ENCODE results near the gene SYTL4. TPM values are rescaled to one million over a fixed set of nuclear protein-coding genes. Genes with fewer than 3 reads are reported as not detected.
A peak's percentile ranks its signal among the peaks of the same experiment; 100 is the strongest.

The SYTL4 gene
- total RNA-seq, 1 experiment from 2014 or later: 1.2 TPM

DNA sequence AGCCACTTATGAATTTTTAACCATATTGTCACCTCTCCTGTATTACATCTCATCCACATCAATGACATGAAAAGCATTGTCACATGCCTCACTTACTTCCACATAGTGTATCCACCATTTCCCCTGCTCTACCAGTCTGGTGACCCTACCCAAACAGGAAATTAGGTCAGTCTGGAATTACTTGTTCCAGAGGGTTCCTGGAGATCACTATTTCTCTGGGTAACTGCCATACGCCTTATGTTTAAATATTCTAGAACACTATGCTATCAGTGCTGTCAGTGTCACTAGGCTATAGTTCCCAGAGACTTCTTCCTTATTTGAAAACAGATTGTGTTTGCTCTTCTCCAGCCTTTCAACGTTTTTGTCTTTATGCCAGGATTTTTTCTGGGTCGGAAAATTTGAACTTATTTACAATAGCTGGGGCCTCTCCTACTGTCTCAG, 73.0 kb downstream of the SYTL4 start:
- DNase-seq (ENCODE audit: low read depth): no peak
- in situ Hi-C loops (cut with HindIII; ENCODE audit: low pct_unique_long_range_greater_than_20kb, low sequenced_read_pairs): no loop called here

DNA sequence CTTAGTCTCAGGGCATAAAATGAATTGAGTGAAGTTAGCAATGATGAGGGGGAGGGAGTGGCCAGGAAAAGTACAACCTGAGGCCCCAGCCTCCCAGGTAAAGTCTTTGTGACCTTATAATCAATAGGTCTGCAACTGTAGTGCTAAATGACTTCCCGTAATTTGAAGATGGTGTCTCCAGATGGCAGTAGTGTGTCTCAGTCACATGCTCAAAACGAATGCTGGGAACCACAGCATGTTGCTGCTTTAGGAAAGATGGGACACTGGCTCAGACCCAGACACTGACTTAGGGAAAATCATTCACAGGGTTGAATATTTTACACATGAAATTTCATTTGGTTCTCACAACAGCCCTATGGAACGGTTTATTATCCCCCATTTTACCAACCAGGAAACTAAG, 77.7 kb downstream of the SYTL4 start:
- in situ Hi-C loops (cut with HindIII; ENCODE audit: low pct_unique_long_range_greater_than_20kb, low sequenced_read_pairs): no loop called here
- no peak for DNase-seq (ENCODE audit: low read depth)

DNA sequence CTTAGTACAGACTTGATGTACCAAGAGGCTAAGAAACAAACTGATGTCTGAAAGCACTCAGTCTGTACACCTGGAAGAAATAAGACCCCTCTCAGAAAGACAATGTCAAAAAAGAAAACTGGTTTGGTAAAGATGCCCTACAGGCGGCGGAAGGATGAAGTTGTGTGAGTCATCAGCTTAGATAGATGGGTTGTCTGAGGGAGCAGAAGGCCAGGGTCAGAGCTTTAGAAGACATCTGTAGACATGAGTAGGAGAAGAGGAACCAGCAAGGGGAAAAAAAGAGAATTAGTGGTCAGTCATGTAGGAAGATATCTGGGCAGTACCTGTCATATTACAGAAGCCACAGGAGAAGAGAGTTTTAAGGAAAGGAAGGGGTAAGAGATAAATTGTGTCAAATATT, 79.7 kb downstream of the SYTL4 start:
- in situ Hi-C loops (cut with HindIII; ENCODE audit: low pct_unique_long_range_greater_than_20kb, low sequenced_read_pairs): no loop called here
- no peak for DNase-seq (ENCODE audit: low read depth)

DNA sequence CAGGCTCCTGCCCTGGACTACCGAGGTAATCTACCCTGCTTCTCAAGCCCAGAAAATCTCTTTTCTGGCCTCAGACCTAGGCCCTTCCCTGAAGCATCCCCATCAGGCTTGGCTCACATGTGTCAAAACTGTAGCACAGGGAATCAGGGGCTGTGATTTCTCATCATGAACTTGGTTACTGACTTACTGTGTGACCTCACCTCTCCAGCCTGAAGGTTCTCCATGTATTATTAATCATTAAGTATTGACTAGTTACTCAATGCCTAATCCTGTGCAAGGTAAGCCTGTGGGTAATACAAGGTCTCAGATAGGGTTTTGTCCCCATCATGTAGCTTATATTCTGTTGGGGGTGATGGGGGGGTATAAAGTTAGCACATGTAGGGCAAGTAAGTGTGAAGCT, 81.1 kb downstream of the SYTL4 start:
- DNase-seq (ENCODE audit: low read depth): no peak
- in situ Hi-C loops (cut with HindIII; ENCODE audit: low pct_unique_long_range_greater_than_20kb, low sequenced_read_pairs): no loop called here

DNA sequence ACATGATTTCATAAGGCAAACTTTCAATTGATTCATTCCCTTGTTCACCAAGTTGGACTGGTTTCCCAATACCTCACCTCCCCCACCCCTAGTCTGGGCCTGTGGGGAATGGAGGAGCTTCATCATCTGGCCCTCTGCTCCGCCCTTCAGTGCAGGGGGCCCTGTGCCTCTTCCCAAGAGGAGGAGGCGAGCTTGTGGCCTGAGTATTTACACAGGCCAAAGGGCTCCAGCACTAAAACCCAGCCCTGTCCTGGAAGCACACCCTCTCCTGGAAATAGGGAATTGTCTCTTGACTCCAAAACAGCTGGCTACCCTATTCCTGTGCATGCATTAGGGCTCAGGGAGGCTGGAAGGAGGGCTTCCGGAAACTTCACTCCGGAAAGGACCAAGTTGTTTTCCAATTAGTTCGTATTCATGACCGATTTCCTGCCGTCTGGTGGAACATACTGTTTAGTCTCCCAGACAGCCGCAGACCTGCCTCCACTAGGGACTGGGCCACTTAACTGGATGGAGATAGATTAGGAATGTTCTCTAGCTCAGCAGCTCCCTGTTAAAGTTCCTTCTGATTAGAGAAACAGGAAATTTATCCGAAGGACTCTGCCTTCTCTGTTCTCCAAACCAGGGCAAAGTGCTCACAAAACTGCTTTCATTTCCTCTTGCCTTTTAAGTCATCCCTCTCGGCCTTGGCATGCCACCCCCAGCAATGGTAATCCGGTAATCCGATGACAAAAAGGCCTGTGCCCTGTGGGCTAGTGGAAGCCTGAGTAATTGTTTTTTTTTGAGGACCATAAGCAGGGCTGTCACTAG, 82.2 kb downstream of the SYTL4 start:
- no peak for DNase-seq (ENCODE audit: low read depth)

DNA sequence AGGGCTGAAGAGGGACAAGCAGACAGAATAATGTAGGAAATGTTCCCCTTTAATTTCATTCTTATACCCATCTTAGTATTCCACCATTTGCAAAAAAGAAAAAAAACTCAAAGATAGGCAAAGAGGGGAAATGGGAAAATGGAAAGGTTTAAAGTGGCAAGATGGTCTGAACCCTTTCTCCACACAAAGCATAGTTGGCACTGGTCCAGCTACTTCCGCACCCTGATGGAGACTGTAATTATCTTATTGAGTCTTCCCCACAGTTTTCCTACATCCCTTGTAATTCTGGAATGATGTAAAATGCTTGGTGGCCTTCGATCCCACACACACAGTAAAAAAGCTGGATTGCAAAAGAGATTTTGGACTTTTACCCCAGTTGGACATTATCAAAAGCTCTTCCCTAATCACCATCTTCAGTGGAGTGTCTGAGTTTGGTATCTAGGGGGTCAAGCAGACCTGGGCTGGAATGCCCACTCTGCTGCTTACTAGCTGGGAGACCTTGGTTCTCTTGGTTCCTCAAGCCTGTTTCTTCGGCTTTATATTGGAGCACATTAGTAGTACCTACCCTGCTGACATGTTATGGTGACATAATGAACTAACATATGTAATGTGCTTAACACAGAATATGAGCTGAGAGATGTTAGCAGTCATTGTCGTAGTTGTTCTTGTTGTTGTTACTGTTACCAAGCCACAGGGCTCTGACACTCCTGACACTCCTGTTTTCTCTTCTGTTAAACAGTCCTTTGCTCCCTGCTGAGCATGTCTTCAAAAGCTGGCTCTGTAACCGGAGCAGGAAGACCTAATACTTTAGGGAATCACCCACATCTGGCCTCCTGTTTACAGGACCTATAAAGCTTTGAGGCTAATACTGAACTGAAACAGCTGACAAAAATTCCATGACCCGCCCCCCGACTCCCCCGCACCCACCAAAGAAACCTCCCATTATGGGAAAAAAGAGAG, 83.2 kb downstream of the SYTL4 start:
- DNase-seq (ENCODE audit: low read depth): no peak
- in situ Hi-C loops (cut with HindIII; ENCODE audit: low pct_unique_long_range_greater_than_20kb, low sequenced_read_pairs): no loop called here

More for the DNA sequence above, 82.2 kb downstream of the SYTL4 start:
- in situ Hi-C loops (cut with HindIII; ENCODE audit: low pct_unique_long_range_greater_than_20kb, low sequenced_read_pairs): no loop called here

DNA sequence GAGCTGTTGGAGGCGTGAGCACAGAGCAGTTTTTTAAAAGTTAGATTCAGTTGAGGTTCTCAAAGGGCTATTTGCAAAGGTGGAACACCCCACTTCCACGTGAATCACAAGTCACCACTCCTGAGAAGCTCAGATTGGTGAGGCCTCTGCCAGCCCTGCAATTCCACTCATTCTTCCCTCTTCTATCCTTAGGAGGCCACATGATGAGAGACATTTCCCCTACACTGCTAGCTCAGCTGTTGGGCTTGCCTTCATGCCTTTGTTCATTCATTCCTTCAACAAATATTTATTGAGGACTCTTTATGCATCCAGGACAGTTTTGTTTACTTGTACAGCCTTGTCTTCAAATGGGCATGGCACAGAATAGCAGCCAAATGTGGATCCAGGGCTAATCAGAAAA, 84.2 kb downstream of the SYTL4 start:
- no peak for DNase-seq (ENCODE audit: low read depth)
- in situ Hi-C loops (cut with HindIII; ENCODE audit: low pct_unique_long_range_greater_than_20kb, low sequenced_read_pairs): no loop called here

DNA sequence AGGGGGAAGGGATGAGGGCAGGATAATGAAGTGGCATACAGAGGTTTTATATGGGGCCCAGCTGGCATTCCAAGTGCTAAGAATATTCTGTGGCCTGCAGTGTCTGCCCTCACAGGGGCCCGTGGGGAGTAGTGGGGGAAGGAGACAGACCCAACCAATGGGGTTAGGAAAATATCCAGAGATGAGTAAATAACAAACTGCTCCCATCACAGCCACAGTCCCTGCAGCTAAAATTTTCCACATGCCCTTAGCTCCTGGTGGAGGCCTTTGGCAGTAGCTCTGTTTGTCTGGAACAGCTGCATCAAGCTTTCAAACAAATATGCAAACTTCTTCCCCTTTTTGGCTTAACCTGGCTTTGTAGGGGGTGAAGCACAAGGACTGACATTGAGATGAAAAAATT, 84.8 kb downstream of the SYTL4 start:
- DNase-seq (ENCODE audit: low read depth): no peak
- in situ Hi-C loops (cut with HindIII; ENCODE audit: low pct_unique_long_range_greater_than_20kb, low sequenced_read_pairs): no loop called here

DNA sequence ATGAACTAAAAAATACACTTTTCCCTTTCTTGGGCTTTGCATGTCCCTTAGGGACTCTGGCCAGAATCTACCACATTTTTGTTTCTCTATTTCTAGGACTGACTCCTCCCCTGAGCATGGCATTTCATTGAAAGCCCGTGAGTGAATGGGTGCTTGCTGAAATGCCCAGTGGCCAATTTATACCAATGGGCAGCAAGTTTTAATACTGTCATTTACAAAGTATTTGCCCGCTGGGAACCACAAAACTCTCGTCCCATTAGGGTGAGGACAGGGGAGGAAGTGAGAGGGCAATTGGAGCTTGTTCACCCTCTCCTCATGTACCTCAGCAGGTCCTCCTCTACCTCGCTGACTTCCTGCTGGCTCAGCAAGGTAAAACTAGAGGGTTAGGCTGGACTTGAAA, 86.8 kb downstream of the SYTL4 start:
- no peak for DNase-seq (ENCODE audit: low read depth)
- in situ Hi-C loops (cut with HindIII; ENCODE audit: low pct_unique_long_range_greater_than_20kb, low sequenced_read_pairs): no loop called here

DNA sequence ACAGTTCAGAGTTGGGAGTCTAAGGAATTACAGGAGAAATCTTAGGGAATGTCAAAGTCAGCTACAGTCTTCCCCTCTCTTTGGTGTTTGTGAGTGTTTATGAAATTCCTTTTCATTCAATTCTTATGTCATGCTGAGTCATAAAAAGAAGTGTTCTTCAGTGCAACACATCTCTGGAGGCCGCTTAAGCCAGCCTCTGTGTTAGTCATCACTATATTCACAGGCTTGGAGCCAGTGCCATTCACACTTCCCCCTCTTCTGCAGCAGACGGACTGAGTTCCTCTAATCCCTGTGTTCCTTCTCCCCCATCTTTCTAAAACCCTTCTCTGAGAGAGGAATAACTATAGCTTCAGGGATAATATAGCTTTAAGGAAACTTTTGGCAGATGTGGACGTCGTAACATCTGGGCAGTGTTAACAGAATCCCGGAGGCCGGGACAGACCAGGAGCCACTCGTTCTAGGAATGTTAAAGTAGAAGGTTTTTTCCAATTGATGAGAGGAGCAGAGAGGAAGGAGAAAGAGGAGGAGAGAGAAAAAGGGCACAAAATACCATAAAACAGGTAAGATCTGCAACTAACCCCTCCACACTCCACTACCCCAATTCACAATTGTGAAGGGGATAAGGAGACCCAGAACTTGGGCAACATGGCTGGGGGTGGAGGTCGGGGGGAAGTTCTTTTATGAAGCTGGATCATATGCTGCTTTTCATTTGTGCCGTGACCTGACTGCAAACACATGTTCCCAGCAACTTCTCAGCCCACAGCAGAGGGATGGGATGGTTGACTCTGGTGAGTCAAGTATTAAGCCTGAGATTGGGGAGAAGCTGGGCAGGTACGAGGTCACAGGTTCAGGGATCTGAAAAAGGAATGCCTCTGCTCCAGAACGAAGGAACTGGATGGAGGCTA, 87.7 kb downstream of the SYTL4 start, which contains the start of gene SRPX2:
SRPX2 (plus strand) TSS at position 244 of the 905 bp plus-strand sequence. CDS start 2,124 bp downstream, outside the sequence.
- in situ Hi-C loops (cut with HindIII; ENCODE audit: low pct_unique_long_range_greater_than_20kb, low sequenced_read_pairs): no loop called here
- peak; percentile 59 for DNase-seq (ENCODE audit: low read depth)

DNA sequence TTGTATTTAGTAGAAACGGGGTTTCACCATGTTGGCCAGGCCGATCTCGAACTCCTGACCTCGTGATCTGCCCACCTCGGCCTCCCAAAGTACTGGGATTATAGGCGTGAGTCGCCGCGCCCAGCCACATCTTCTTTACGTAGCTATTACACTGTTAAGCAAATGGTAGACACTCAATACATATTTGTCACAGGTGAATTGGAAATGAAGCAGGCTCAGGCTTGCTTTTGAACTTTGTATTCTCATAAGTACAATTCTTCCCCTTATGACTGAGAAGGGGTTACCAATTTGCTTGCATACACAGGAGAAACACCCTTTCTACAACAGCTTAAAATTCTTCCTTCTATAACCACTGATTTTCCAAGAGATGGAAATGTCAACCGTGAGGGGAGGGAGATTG, 88.7 kb downstream of the SYTL4 start:
- in situ Hi-C loops (cut with HindIII; ENCODE audit: low pct_unique_long_range_greater_than_20kb, low sequenced_read_pairs): no loop called here
- DNase-seq (ENCODE audit: low read depth): no peak

DNA sequence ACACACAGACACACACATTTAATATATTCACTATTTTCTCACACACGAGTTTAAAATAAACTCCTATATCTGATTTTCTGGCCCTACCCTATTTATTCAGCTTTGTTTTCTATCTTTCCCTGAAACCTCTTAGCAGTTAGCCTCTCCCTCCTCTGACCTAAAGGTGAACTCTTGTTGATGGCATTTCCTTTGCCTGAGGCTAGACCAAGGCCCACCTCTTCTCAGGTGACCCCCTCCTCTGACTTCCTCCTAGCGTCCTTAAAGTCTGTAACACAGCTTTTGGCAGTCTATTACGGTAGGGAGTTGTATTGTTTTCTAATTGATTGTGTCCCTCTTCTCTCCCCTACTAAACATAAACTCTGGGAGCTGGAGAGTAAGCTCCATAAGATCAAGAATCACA, 89.6 kb downstream of the SYTL4 start:
- DNase-seq (ENCODE audit: low read depth): no peak
- in situ Hi-C loops (cut with HindIII; ENCODE audit: low pct_unique_long_range_greater_than_20kb, low sequenced_read_pairs): no loop called here

DNA sequence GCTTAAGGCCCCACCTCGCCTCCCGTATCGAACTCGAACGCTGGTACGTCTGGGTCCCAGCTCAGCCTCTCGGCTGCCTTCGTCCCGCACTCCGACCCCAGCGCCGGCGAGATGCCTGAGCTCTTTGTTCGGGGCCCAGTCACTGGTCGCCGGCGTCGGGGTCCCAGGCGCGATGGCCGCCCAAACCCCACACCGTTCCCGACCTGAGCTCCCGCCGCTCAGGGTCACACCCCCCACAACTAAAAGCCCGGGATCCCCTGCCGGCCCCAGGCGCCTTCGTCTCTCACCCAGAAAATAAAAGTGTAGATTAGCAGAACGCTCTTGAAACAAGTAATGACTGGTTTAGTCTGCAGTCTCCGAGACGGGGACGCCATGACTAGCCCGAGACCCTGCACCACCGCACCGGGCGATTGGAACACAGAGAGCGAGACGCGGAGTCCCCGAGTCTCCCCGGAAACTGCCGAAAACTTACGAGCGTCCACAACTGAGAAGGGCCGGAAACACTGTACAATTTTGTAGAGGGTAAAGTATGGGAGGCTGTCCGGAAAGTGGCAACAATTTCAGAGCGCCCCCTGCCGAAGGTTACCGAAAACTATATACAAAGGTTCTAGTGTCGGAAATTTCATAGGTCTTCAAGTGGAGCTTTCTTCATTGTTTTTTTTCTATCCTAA, 95.5 kb downstream of the SYTL4 start, which contains the start of gene TSPAN6:
TSPAN6 (minus strand) TSS at position 486 of the 671 bp plus-strand sequence; CDS start at position 374, 112 bp downstream.
- in situ Hi-C loops (cut with HindIII; ENCODE audit: low pct_unique_long_range_greater_than_20kb, low sequenced_read_pairs): no loop called here
- peak; percentile 82 for DNase-seq (ENCODE audit: low read depth)

DNA sequence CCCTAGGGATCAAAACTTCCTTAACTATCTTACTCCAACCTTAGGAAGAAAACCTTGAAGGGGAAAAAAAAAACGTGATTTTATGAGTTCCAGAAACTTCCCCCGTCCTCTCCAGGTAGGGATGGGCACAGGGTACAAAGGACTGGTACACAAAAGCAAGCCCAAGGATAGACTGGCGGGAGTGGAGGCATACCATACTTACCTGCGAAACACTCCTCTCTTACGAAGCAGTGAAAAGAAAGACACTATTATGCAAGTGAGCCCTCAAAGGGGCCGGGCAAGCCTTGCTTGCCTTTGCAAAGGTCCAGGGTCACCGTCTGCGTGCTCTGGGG, 96.0 kb downstream of the SYTL4 start:
- peak; percentile 11 for DNase-seq (ENCODE audit: low read depth)
- in situ Hi-C loops (cut with HindIII; ENCODE audit: low pct_unique_long_range_greater_than_20kb, low sequenced_read_pairs): no loop called here

DNA sequence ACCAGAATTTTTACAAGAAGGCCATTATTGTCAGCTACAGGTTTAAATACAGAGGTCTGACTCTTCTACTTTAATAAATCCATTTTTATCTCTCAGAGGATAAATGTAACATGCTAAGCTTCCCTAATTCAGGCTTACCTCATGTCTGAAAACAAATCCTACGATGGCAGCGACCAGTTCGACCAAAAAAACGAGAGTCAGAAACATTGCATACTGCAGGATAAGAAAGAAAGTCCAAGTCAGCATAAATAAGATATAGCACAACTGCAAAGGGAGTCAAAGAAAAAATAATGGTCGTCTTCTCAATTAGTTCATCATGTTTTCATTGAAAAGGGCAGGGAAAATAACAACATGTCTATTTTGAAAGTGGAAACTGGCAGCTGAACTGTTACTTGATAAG, 96.9 kb downstream of the SYTL4 start:
- DNase-seq (ENCODE audit: low read depth): no peak
- in situ Hi-C loops (cut with HindIII; ENCODE audit: low pct_unique_long_range_greater_than_20kb, low sequenced_read_pairs): no loop called here

DNA sequence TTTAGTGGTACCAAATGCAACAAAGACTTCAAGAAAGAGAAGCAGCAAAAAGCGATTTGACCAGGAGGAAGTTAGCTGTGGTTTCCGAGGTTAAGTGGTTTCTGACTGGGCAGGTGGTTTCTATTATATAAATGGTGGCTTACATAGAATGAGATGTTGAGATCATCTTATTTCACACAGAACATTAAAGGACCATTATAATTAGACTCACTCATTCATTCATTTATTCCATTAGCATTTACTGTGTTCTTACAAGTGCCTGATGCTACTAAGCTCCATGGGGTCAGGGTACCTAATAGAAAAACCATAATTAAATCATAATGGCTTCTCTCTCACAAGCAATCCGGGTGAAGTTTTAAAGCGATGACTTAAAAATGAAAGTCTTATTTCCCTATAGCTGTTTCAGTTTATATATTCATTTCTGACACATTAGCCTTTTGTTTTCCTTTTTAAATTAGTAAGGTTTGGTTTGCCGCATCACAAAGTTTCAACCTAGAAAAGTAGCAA, 105.9 kb downstream of the SYTL4 start:
- in situ Hi-C loops (cut with HindIII; ENCODE audit: low pct_unique_long_range_greater_than_20kb, low sequenced_read_pairs): no loop called here

More for the DNA sequence above, 105.9 kb downstream of the SYTL4 start:
- DNase-seq (ENCODE audit: low read depth): no peak

All from Caki2 (cell line).